Measurements from ENCODE around the gene NUDCD2. TPM values are rescaled to one million over a fixed set of nuclear protein-coding genes. Genes with fewer than 3 reads are reported as not detected.
"Not testable (repeated sequence)": the region's sequence is repeated elsewhere in the genome, so short reads cannot be mapped to it uniquely, and the experiment has no call there.

The NUDCD2 gene
- polyA plus RNA-seq, 6 donors from 2014 or later, result 36.9 to 48.6 (median 42.7) TPM

- H3K4me3 Mint-ChIP-seq, result peak overlapping the region in 1 of 8 donors; percentile 41
Observed at GRCh38 chr5:163456840-163457239, 3.1 kb downstream of the NUDCD2 start.

GRCh38 chr5:163456029-163456589 lies 3.8 kb downstream of the NUDCD2 start:
- Mint-ChIP-seq H3K9me3 (no peaks in the 10 kb centered on the region), H3K27me3 (no peaks in the 10 kb centered on the region), H3K27ac (no peak overlapping the region), H3K4me3 (peak overlapping the region in 1 of 8 donors; percentile 36), H3K36me3 (peaks cover 15 to 19% of the 10 kb centered on the region in 2 donors), H3K4me1 (peaks cover 14 to 25% (median 22%) of the 10 kb centered on the region in 3 donors)
- ATAC-seq (ENCODE audit: low read depth in 2 of 2), result no peak
- no peak for DNase-seq

More at GRCh38 chr5:163456840-163457239, 3.1 kb downstream of the NUDCD2 start:
- peaks cover 19 to 32% (median 24%) of the 10 kb centered on the region in 3 donors for H3K4me1 Mint-ChIP-seq
- ATAC-seq (ENCODE audit: low read depth in 2 of 2) (no peak), DNase-seq (no peak)
- H3K27ac Mint-ChIP-seq, result no peak overlapping the region
- H3K36me3 Mint-ChIP-seq, result peaks cover 15 to 18% of the 10 kb centered on the region in 2 donors
- H3K27me3 Mint-ChIP-seq, result no peaks in the 10 kb centered on the region
- H3K9me3 Mint-ChIP-seq, result no peaks in the 10 kb centered on the region

GRCh38 chr5:163455406-163455805 lies 4.5 kb downstream of the NUDCD2 start:
- H3K27me3 Mint-ChIP-seq; H3K27ac Mint-ChIP-seq; DNase-seq; ATAC-seq (ENCODE audit: low read depth in 2 of 2); H3K9me3 Mint-ChIP-seq: not testable (repeated sequence)
- Mint-ChIP-seq H3K4me3 (peak overlapping the region in 1 of 8 donors; percentile 56), H3K4me1 (peaks cover 14 to 19% (median 17%) of the 10 kb centered on the region in 3 donors), H3K36me3 (peaks cover 15 to 19% of the 10 kb centered on the region in 2 donors)

- H3K36me3 Mint-ChIP-seq, result peaks cover 15 to 19% of the 10 kb centered on the region in 2 donors
- no peak overlapping the region for H3K27ac Mint-ChIP-seq
- ATAC-seq (ENCODE audit: low read depth in 2 of 2) (no peak), DNase-seq (no peak)
- H3K4me3 Mint-ChIP-seq, result no peak overlapping the region
- no peaks in the 10 kb centered on the region for H3K9me3 Mint-ChIP-seq
- no peaks in the 10 kb centered on the region for H3K27me3 Mint-ChIP-seq
- H3K4me1 Mint-ChIP-seq, result peaks cover 0 to 9% (median 9%) of the 10 kb centered on the region in 3 donors
Observed at GRCh38 chr5:163453705-163454104, 6.2 kb downstream of the NUDCD2 start.

- no peak overlapping the region for H3K4me3 Mint-ChIP-seq
- peak overlapping the region in 1 of 6 donors; percentile 42 for H3K27ac Mint-ChIP-seq
- ATAC-seq (ENCODE audit: low read depth in 2 of 2) (no peak), DNase-seq (no peak)
- peaks cover 0 to 5% (median 3%) of the 10 kb centered on the region in 3 donors for H3K4me1 Mint-ChIP-seq
- H3K36me3 Mint-ChIP-seq, result peaks cover 15 to 19% of the 10 kb centered on the region in 2 donors
- H3K27me3 Mint-ChIP-seq, result no peaks in the 10 kb centered on the region
- H3K9me3 Mint-ChIP-seq, result no peaks in the 10 kb centered on the region
Observed at GRCh38 chr5:163451489-163451888, 8.4 kb downstream of the NUDCD2 start.

GRCh38 chr5:163448491-163448890 lies 11.4 kb downstream of the NUDCD2 start:
- no peak for DNase-seq
- Mint-ChIP-seq H3K27me3 (no peaks in the 10 kb centered on the region), H3K4me1 (no peaks in the 10 kb centered on the region), H3K9me3 (no peaks in the 10 kb centered on the region), H3K27ac (peak overlapping the region in 2 of 6 donors; percentile 47 to 62), H3K36me3 (peaks cover 0 to 5% of the 10 kb centered on the region in 2 donors), H3K4me3 (no peak overlapping the region)
- no peak for ATAC-seq (ENCODE audit: low read depth in 2 of 2)

- H3K4me1 Mint-ChIP-seq, result no peaks in the 10 kb centered on the region
- no peaks in the 10 kb centered on the region for H3K9me3 Mint-ChIP-seq
- ATAC-seq (ENCODE audit: low read depth in 2 of 2) (no peak), DNase-seq (no peak)
- H3K4me3 Mint-ChIP-seq, result no peak overlapping the region
- H3K27me3 Mint-ChIP-seq, result no peaks in the 10 kb centered on the region
- peaks cover 0 to 5% of the 10 kb centered on the region in 2 donors for H3K36me3 Mint-ChIP-seq
- H3K27ac Mint-ChIP-seq, result no peak overlapping the region
Observed at GRCh38 chr5:163447875-163448274, 12.0 kb downstream of the NUDCD2 start.

GRCh38 chr5:163447191-163447590 lies 12.7 kb downstream of the NUDCD2 start:
- Mint-ChIP-seq H3K4me3 (no peak overlapping the region), H3K27ac (peak overlapping the region in 2 of 6 donors; percentile 54 to 86), H3K27me3 (no peaks in the 10 kb centered on the region), H3K4me1 (no peaks in the 10 kb centered on the region), H3K9me3 (no peaks in the 10 kb centered on the region), H3K36me3 (peaks cover 0 to 7% of the 10 kb centered on the region in 2 donors)
- DNase-seq (no peak), ATAC-seq (ENCODE audit: low read depth in 2 of 2) (no peak)

GRCh38 chr5:163445345-163445744 lies 14.6 kb downstream of the NUDCD2 start:
- Mint-ChIP-seq H3K27me3 (no peaks in the 10 kb centered on the region), H3K4me1 (peaks cover 0 to 1% (median 0%) of the 10 kb centered on the region in 3 donors), H3K9me3 (no peaks in the 10 kb centered on the region), H3K36me3 (peaks cover 0 to 6% of the 10 kb centered on the region in 2 donors), H3K27ac (no peak overlapping the region), H3K4me3 (no peak overlapping the region)
- ATAC-seq (ENCODE audit: low read depth in 2 of 2) (no peak), DNase-seq (no peak)

GRCh38 chr5:163444526-163444925 lies 15.4 kb downstream of the NUDCD2 start:
- no peaks in the 10 kb centered on the region for H3K27me3 Mint-ChIP-seq
- H3K36me3 Mint-ChIP-seq, result peaks cover 0 to 6% of the 10 kb centered on the region in 2 donors
- DNase-seq, result no peak
- H3K4me3 Mint-ChIP-seq, result no peak overlapping the region
- H3K4me1 Mint-ChIP-seq, result peaks cover 0 to 4% (median 3%) of the 10 kb centered on the region in 3 donors
- H3K9me3 Mint-ChIP-seq, result no peaks in the 10 kb centered on the region
- no peak overlapping the region for H3K27ac Mint-ChIP-seq
- no peak for ATAC-seq (ENCODE audit: low read depth in 2 of 2)

GRCh38 chr5:163440954-163441353 lies 18.9 kb downstream of the NUDCD2 start:
- Mint-ChIP-seq H3K4me1 (peaks cover 14 to 32% (median 21%) of the 10 kb centered on the region in 3 donors), H3K9me3 (no peaks in the 10 kb centered on the region), H3K4me3 (peak overlapping the region in 1 of 8 donors; percentile 66), H3K27ac (no peak overlapping the region), H3K27me3 (no peaks in the 10 kb centered on the region), H3K36me3 (peaks cover 0 to 6% of the 10 kb centered on the region in 2 donors)
- ATAC-seq (ENCODE audit: low read depth in 2 of 2), result no peak
- DNase-seq, result no peak

GRCh38 chr5:163439092-163439425 lies 20.8 kb downstream of the NUDCD2 start:
- H3K27me3 Mint-ChIP-seq, result no peaks in the 10 kb centered on the region
- no peak overlapping the region for H3K27ac Mint-ChIP-seq
- H3K4me3 Mint-ChIP-seq, result peak overlapping the region in 5 of 8 donors; percentile 42 to 97 (median 86)
- DNase-seq, result no peak
- H3K9me3 Mint-ChIP-seq, result no peaks in the 10 kb centered on the region
- peaks cover 14 to 32% (median 21%) of the 10 kb centered on the region in 3 donors for H3K4me1 Mint-ChIP-seq
- no peak for ATAC-seq (ENCODE audit: low read depth in 2 of 2)
- H3K36me3 Mint-ChIP-seq, result peaks cover 0 to 6% of the 10 kb centered on the region in 2 donors

GRCh38 chr5:163437309-163438182 lies 22.4 kb downstream of the NUDCD2 start, which contains the start of gene CCNG1:
Gene CCNG1 (plus strand): TSS chr5:163437595. CDS start chr5:163439257, 1,662 bp downstream.
- DNase-seq (peak; percentile 91), ATAC-seq (ENCODE audit: low read depth in 2 of 2) (peak; percentile 97 to 98)
- peak within 1 kb of the TSS; percentile 85 to 95 (median 94) for H3K27ac Mint-ChIP-seq
- H3K9me3 Mint-ChIP-seq, result no peaks in the 10 kb centered on the region
- H3K27me3 Mint-ChIP-seq, result peaks cover 0 to 9% (median 0%) of the 10 kb centered on the region in 3 donors
- H3K36me3 Mint-ChIP-seq, result peaks cover 0 to 6% of the 10 kb centered on the region in 2 donors
- H3K4me1 Mint-ChIP-seq, result peaks cover 14 to 32% (median 21%) of the 10 kb centered on the region in 3 donors
- H3K4me3 Mint-ChIP-seq, result peak within 1 kb of the TSS; percentile 83 to 97 (median 94)

GRCh38 chr5:163437011-163437308 lies 22.9 kb downstream of the NUDCD2 start:
- DNase-seq (no peak), ATAC-seq (ENCODE audit: low read depth in 2 of 2) (no peak)
- Mint-ChIP-seq H3K27me3 (peaks cover 0 to 15% (median 0%) of the 10 kb centered on the region in 3 donors), H3K27ac (peak overlapping the region; percentile 60 to 95 (median 94)), H3K36me3 (peaks cover 0 to under 1% of the 10 kb centered on the region in 2 donors), H3K4me3 (peak overlapping the region; percentile 83 to 97 (median 94)), H3K9me3 (no peaks in the 10 kb centered on the region), H3K4me1 (peaks cover 14 to 32% (median 21%) of the 10 kb centered on the region in 3 donors)

All from naive B cell (primary cell).